Spinal cord (tissue), 10 donors: ENCODE measurements around the gene SAGE1. TPM values are rescaled to one million over a fixed set of nuclear protein-coding genes. Genes with fewer than 3 reads are reported as not detected.
"Not testable (repeated sequence)": the region's sequence is repeated elsewhere in the genome, so short reads cannot be mapped to it uniquely, and the experiment has no call there.

Source experiments
- DNase-seq, 6 donors: peaks; one replicate each; pipeline versions ENCODE4 v3.0.0 to v3.0.0-alpha.2; 2013 to 2015; ENCODE audit warnings: low spot score in 6 of 6, low read depth in 4 of 6
- H3K27ac ChIP-seq: one replicate; pipeline ENCODE4 v1.5.1; 2013; ENCODE audit warnings: low read depth, low read length, control low read depth
- H3K27me3 ChIP-seq: one replicate; pipeline ENCODE4 v1.6.1; 2013; ENCODE audit warnings: low read length; ENCODE audit not compliant: control insufficient read depth, insufficient read depth
- H3K36me3 ChIP-seq: one replicate; pipeline ENCODE4 v1.6.1; 2013; ENCODE audit warnings: low read length; ENCODE audit not compliant: control insufficient read depth, insufficient read depth
- H3K4me1 ChIP-seq: one replicate; pipeline ENCODE4 v1.6.1; 2013; ENCODE audit warnings: low read length; ENCODE audit not compliant: control insufficient read depth, insufficient read depth
- H3K4me3 ChIP-seq: one replicate; pipeline ENCODE4 v1.5.1; 2013; ENCODE audit warnings: low read depth, low read length, control low read depth
- H3K9me3 ChIP-seq: one replicate; pipeline ENCODE4 v1.6.1; 2013; ENCODE audit warnings: low read length; ENCODE audit not compliant: control insufficient read depth, insufficient read depth
- WGBS: methylation state at CpG from one replicate; pipeline ENCODE4 v1.1.5; 2013; ENCODE audit warnings: missing lambda C conversion rate; ENCODE audit not compliant: insufficient coverage; 5-methylcytosine and 5-hydroxymethylcytosine counted together
- long read RNA-seq, 4 donors: transcript quantifications; one replicate each; lab custom pipeline, GENCODE V29; 2026
- polyA plus RNA-seq, 2 donors: library from polyadenylated mRNA; unstranded; fragments of 120-200 nt; gene quantifications; one replicate each; pipeline ENCODE4 v1.2.1, GENCODE V29; 2013; ENCODE audit not compliant: insufficient read length in 2 of 2
- total RNA-seq, 2 donors: library from RNA; depleted of rRNA in 1 of 2; stranded (reverse); fragments of 120-200 nt in 1 of 2; fragments of >200 nt in 1 of 2; gene quantifications; one replicate each; pipeline versions ENCODE4 v1.2.3 to v1.2.4, GENCODE V29; 2013 to 2014
- donor health status: healthy.

SAGE1 gene, protein sequence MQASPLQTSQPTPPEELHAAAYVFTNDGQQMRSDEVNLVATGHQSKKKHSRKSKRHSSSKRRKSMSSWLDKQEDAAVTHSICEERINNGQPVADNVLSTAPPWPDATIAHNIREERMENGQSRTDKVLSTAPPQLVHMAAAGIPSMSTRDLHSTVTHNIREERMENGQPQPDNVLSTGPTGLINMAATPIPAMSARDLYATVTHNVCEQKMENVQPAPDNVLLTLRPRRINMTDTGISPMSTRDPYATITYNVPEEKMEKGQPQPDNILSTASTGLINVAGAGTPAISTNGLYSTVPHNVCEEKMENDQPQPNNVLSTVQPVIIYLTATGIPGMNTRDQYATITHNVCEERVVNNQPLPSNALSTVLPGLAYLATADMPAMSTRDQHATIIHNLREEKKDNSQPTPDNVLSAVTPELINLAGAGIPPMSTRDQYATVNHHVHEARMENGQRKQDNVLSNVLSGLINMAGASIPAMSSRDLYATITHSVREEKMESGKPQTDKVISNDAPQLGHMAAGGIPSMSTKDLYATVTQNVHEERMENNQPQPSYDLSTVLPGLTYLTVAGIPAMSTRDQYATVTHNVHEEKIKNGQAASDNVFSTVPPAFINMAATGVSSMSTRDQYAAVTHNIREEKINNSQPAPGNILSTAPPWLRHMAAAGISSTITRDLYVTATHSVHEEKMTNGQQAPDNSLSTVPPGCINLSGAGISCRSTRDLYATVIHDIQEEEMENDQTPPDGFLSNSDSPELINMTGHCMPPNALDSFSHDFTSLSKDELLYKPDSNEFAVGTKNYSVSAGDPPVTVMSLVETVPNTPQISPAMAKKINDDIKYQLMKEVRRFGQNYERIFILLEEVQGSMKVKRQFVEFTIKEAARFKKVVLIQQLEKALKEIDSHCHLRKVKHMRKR
- total RNA-seq (not detected), polyA plus RNA-seq (not detected)
- long read RNA-seq, donor 1, result 0 reads
- long read RNA-seq, donor 2, result 0 reads
- long read RNA-seq, donor 3, result 0 reads
- long read RNA-seq, donor 4, result 0 reads

DNA sequence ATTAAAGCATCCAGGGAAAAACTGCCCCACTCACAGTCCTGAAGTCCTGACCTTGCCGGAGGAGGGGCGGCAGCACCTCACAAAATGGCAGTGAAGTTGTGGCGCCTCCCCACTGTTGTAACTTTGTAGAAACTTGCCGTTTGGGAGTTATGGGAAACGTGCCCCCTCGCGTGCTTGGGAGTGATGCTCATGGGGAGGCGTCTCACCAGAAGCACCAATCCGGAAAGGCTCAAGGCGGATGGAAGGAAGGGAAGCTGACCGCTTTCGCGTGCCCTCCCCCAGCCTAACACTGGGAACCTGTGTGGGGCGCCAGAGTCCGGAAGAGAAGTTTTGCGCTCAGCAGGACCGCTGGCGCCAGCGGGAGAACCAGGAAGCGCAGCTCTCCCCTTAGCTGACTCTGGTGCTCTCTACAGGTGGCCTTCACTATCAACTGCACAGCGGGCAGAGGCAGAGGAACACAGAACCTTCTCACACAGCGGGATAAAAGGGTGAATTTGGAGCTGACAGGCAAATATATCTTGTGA is at the start of gene SAGE1, which contains the start of gene CT45A10:
Gene SAGE1 (plus strand): TSS at position 423 of the 524 bp plus-strand sequence. CDS start 2,527 bp downstream, outside the sequence.
Gene CT45A10 (minus strand): TSS at position 151 of the 524 bp plus-strand sequence. CDS start 8,100 bp downstream, outside the sequence.
- no peak for DNase-seq
- H3K27ac ChIP-seq, result no peak within 1 kb of the TSS
- 78% methylated on average over 20 of the region's 22 CpGs for WGBS
- H3K4me1 ChIP-seq, result no peaks in the 10 kb centered on the region
- H3K4me3 ChIP-seq, result no peak within 1 kb of the TSS
- no peaks in the 10 kb centered on the region for H3K36me3 ChIP-seq
- H3K9me3 ChIP-seq, result peaks cover 3% of the 10 kb centered on the region
- H3K27me3 ChIP-seq, result no peaks in the 10 kb centered on the region

DNA sequence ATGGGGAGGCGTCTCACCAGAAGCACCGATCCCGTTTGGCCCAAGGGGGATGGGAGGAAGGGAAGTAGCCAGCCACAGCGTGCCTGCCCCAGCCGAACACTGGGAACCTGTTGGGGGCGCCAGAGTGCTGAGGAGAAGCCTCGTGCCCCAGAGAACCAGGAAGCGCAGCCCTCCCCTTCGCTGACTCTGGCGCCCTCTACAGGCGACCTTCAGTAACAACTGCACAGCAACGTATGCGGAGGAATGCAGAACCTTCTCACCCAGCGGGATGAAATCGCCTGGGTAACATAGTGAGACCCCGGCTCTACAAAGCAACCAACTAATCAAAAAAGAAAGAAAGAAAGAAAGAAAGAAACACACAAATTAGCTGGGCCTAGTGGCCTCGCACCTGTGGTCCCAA is 39.1 kb upstream of the SAGE1 start, which contains the start of gene CT45A8:
Gene CT45A8 (minus strand): TSS at position 101 of the 400 bp plus-strand sequence. CDS start 3,755 bp downstream, outside the sequence.
- H3K36me3 ChIP-seq, DNase-seq, H3K9me3 ChIP-seq, H3K4me3 ChIP-seq, H3K27ac ChIP-seq, H3K4me1 ChIP-seq, H3K27me3 ChIP-seq: not testable (repeated sequence)
- WGBS, result no CpG with 5 or more reads among the region's 17 CpGs

DNA sequence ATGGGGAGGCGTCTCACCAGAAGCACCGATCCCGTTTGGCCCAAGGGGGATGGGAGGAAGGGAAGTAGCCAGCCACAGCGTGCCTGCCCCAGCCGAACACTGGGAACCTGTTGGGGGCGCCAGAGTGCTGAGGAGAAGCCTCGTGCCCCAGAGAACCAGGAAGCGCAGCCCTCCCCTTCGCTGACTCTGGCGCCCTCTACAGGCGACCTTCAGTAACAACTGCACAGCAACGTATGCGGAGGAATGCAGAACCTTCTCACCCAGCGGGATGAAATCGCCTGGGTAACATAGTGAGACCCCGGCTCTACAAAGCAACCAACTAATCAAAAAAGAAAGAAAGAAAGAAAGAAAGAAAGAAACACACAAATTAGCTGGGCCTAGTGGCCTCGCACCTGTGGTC is 21.8 kb upstream of the SAGE1 start, which contains the start of gene CT45A9:
Gene CT45A9 (minus strand): TSS at position 101 of the 400 bp plus-strand sequence. CDS start 3,751 bp downstream, outside the sequence.
- not testable (repeated sequence) for H3K9me3 ChIP-seq, H3K4me3 ChIP-seq, H3K36me3 ChIP-seq, H3K4me1 ChIP-seq, H3K27me3 ChIP-seq, H3K27ac ChIP-seq, DNase-seq
- no CpG with 5 or more reads among the region's 17 CpGs for WGBS

DNA sequence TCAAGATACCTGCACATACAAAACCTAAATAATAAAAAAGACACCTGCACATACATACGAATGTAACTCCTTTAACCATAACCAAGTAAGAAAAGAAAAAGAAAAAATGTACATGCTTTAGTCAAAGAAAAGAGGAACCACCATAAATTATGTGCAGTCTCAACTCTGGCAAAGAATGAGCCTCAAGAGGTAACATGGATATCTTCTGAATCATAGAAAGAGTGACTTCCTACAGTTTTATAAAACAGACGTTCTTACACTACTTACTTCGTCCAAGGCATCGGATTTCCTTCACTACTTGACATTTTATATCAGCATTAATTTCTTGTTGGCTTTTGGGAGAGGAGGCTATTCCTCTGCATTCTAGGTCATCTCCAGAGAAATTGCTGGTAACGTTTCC is 10.8 kb upstream of the SAGE1 start:
- not testable (repeated sequence) for DNase-seq, H3K4me3 ChIP-seq, H3K4me1 ChIP-seq, H3K9me3 ChIP-seq, H3K27ac ChIP-seq, H3K36me3 ChIP-seq, H3K27me3 ChIP-seq
- WGBS, result no CpG with 5 or more reads among the region's 5 CpGs

DNA sequence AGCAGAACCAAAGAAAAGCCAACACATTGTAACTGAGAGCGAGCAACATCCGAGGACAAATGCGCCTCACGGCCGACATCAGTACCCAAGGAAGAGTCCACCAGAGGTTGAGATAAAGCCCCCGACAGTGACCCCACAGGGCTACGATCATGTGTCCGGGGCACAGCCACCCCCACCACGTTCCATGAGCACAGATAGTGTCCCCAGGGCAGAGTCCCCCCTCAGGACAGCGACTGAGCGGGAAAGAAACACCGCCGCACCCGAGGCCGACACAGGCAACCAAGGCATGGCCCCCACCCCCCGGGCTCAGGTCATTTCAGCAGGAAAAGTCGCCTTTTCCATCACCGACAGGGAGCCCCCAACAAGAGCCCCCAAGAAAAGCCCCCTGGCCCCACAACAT is 5.3 kb upstream of the SAGE1 start:
- H3K4me1 ChIP-seq, H3K36me3 ChIP-seq, H3K27me3 ChIP-seq, H3K4me3 ChIP-seq, H3K9me3 ChIP-seq, H3K27ac ChIP-seq, DNase-seq: not testable (repeated sequence)
- WGBS, result 88% methylated on average over 4 of the region's 18 CpGs

DNA sequence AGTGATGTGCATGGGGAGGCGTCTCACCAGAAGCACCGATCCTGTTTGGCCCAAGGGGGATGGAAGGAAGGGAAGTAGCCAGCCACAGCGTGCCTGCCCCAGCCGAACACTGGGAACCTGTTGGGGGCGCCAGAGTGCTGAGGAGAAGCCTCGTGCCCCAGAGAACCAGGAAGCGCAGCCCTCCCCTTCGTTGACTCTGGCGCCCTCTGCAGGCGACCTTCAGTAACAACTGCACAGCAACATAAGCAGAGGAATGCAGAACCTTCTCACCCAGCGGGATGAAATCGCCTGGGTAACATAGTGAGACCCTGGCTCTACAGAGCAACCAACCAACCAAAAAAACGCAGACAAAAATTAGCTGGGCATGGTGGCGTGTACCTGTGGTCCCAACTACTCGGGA is 4.5 kb upstream of the SAGE1 start:
- not testable (repeated sequence) for DNase-seq, H3K27ac ChIP-seq, H3K27me3 ChIP-seq, H3K36me3 ChIP-seq, H3K4me3 ChIP-seq, H3K4me1 ChIP-seq, H3K9me3 ChIP-seq
- 55% methylated on average over 7 of the region's 15 CpGs for WGBS

DNA sequence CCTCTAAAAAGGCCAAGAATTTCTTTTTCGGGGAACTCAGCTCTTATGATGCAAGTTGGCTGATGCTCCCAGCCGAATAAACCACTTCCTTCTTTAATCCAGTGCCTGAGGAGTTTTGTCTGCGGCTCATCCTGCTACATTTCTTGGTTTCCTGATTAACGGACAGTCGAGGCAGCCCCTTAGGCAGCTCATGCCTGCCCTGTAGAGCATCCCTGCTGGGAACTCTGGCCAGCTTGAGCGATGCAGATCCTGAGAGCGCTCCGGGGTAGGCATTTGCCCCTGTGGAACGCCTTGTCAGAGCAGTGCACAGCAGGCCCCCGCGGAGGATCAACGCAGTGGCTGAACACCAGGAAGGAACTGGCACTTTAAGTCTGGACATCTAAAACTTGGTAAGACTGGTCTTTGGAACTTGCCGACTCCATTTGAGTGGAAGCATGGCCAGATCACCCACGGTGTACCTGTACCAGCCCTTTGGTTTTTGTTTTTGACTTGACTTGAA is 3.4 kb upstream of the SAGE1 start:
- WGBS, result 85% methylated on average over 14 of the region's 14 CpGs
- Histone ChIP-seq H3K27ac (no peak overlapping the region), H3K27me3 (no peaks in the 10 kb centered on the region), H3K36me3 (no peaks in the 10 kb centered on the region), H3K9me3 (peaks cover 3% of the 10 kb centered on the region), H3K4me1 (no peaks in the 10 kb centered on the region), H3K4me3 (no peak overlapping the region)
- DNase-seq, result no peak

DNA sequence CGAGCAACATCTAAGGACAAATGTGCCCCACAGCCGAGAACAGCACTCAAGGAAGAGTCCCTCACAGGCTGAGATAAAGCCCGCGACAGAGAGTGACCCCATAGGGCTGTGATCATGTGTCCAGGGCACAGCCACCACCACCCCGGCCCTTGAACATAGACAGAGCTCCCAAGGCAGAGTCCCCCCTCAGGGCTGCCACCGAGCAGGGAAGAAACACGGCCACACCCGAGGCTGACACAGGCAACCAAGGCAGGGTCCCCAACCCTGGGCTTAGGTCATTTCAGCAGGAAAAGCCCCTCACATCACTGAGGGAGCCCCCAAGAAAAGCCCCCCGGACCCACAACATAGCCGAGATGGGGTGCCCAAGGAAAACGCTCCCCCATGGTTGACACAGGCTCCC is 735 bp upstream of the SAGE1 start:
- no peak for DNase-seq
- Histone ChIP-seq H3K27me3 (no peaks in the 10 kb centered on the region), H3K4me1 (no peaks in the 10 kb centered on the region), H3K9me3 (peaks cover 3% of the 10 kb centered on the region), H3K36me3 (no peaks in the 10 kb centered on the region), H3K27ac (no peak overlapping the region), H3K4me3 (no peak overlapping the region)
- 92% methylated on average over 9 of the region's 11 CpGs for WGBS

DNA sequence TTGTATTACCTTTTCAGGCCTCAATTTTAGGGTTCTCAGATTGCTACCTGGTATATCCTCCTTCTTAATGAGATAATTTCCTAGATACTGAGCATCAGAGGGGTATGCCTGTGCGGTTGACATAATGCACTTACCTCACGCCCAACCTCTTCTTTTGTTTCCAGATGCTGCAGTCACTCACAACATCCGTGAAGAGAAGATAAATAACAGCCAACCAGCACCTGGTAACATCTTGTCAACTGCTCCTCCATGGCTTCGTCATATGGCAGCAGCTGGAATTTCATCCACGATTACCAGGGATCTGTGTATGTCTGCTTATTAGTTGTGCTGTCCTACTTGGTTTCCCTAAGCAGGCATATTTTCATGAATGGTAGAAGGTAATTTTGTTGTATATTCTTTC is 16.7 kb downstream of the SAGE1 start:
- Histone ChIP-seq H3K4me3 (no peak overlapping the region), H3K27ac (no peak overlapping the region), H3K36me3 (no peaks in the 10 kb centered on the region), H3K4me1 (no peaks in the 10 kb centered on the region), H3K27me3 (peaks cover 3% of the 10 kb centered on the region), H3K9me3 (no peaks in the 10 kb centered on the region)
- 67% methylated on average over 2 of the region's 5 CpGs for whole genome bisulfite sequencing
- no peak for DNase-seq
